CD4-positive, alpha-beta T cell treated with Interferon alpha-2 for 1 hour (primary cell): ENCODE measurements around the gene MKLN1.
"Not testable (repeated sequence)": the region's sequence is repeated elsewhere in the genome, so short reads cannot be mapped to it uniquely, and the experiment has no call there.

Experiments
- DNase-seq, 2 donors: peaks; one replicate each; pipeline ENCODE4 v3.0.0-alpha.2; 2020 to 2022

MKLN1 gene

DNA sequence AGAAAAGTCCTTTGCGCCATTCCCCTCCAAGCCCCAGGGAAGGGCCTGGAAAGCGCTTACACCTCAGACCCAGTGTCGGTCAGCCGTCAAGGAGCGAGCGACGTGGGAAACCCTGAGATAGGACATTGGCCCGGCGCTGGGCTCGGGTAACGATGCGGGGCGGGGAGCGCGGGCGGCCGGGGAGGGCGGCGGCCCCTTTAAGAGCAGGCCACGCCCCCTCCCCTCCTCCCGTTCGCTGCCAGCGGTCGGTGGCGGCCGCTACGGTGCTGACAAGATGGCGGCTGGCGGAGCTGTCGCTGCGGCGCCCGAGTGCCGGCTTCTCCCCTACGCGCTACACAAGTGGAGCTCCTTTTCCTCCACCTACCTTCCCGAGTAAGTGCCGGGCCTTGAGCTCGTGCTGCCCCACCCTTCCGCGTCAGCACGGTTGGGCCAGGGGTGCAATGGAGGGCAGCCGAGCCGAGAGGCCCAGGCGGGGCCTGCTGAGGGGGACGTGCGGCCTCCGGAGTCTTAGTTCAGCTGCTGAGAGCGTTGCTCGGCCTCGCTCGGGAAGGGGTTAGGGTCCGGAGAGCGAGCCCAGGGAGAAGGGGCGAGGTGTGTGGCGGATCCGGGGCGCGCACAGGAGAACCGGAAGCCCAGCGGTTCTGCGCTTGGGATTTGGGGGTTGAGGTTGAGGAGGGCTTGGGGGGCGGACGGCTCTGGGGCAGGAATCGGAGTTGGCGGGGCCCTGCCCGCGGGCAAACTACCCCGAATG lies at the start of gene MKLN1:
Gene MKLN1, plus strand, starts transcription at position 251 of the 751 bp plus-strand sequence. Its CDS starts 24 bp downstream, at position 275.
- DNase-seq: peak; percentile 85 to 89

GRCh38 chr7:131279044-131279443 lies 48.6 kb upstream of the MKLN1 start:
- no peak for DNase-seq

DNA sequence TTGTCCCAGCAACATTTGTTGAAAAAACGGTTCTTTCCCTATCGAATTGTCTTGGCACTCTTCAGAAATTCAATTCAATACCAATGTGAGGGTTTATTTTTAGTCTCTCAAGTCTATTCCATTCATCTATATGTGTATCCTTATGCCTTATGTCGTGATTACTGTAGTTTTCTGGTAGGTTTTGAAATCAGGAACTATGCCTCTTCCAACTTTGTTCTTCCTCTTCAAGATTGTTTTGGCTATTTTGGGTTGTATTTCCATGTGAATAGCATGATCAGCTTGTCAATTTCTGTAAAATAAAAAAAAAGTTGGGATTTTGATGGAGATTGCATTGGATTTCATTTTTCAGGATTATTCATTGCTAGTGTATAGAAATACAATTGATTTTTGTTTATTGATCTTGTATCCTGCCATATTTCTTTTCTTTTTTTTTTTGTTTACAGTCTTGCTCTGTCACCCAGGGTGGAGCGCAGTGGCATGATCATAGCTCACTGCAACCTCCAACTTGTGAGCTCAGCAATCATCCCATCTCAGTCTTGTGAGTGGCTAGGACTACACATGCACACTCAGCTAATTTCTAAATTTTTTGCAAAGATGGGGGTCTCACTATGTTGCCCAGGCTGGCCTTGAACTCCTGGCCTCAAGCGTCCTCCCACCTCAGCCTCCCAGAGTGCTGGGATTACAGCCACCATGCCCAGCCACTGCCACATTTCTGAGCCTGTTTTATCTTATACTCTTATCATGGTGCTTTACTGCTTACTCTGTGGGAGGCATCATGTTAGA lies 46.2 kb upstream of the MKLN1 start:
- no peak for DNase-seq

GRCh38 chr7:131284702-131285419 lies 42.8 kb upstream of the MKLN1 start:
- DNase-seq: no peak

DNA sequence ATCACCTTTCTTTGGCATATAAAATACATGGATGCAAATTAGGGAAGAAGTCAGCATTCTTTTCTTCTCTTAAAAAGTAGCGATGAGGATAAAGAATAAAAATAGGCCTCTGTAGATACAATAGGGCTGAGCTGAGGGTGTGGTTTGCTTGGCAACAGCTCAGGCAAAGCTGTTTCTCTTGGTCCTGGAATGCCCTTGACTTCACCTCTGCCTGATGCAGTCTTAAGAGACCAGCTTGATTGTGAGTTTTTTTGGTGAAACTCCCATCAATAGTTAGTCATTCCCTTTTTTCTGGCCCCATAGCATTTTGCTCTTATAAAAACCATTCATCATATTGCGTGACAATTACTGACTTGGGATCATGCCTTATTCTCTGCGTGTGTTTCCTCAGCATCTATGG lies 42.1 kb upstream of the MKLN1 start:
- DNase-seq: no peak

GRCh38 chr7:131288450-131288849 lies 39.2 kb upstream of the MKLN1 start:
- no peak for DNase-seq

DNA sequence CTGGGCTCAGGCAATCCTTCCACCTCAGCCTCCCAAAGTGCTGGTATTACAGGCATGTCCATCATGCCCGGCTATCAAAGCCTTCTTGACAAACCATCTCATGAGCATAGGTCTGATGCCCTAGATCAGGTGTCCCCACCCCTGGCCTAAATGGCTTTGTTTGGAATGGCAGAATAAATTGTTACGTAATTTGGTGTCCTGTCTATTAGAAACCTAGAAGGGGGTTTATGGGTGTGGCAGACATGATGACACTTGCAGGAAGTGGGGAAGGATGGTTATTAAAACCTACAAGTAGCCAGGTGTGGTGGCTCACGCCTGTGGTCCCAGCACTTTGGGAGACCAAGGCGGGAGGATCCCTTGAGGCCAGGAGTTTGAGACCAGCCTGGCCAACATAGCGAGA lies 38.6 kb upstream of the MKLN1 start:
- DNase-seq: no peak

GRCh38 chr7:131292141-131292905 lies 35.4 kb upstream of the MKLN1 start:
- DNase-seq: no peak

DNA sequence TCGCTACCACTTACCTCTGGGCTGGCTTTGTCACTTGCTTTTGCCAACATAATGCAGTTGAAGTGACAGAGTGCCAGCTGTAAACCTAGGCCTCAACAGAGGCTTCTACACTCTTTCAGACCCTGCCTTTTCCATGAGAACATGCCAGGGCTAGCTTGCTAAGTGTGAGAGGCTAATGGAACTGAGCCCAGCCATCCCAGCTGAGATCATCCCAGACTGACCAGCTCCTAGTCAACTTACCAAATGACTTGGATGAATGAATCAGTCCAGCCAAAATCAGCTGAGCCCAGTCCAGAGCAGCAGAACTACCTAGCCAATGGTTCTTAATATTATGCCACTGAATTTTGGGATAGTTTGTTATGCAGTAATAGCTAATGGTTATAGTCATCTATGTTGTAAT lies 34.7 kb upstream of the MKLN1 start:
- DNase-seq: no peak

- DNase-seq: no peak
These were observed 33.1 kb upstream of the MKLN1 start for GRCh38 chr7:131294553-131294952.

GRCh38 chr7:131298608-131298992 lies 29.1 kb upstream of the MKLN1 start:
- DNase-seq: no peak

DNA sequence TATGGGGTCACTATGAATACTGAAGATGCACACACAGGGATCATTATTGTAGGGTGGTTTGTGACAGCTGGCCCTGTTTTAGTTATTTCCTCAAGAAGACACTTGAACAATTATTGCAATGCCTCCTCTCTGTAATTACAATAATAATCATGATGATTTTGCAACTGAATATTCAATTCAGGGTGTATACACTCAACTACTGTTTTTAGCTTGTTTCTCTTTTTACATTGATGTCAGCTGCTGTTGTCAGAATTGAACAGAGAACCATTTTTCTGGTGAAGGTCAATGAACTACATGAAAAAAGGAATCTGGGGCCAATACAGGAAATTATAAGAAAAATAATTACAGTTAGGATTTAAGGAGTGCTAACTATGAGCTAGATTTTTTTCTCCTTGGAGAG lies 28.6 kb upstream of the MKLN1 start:
- no peak for DNase-seq

DNA sequence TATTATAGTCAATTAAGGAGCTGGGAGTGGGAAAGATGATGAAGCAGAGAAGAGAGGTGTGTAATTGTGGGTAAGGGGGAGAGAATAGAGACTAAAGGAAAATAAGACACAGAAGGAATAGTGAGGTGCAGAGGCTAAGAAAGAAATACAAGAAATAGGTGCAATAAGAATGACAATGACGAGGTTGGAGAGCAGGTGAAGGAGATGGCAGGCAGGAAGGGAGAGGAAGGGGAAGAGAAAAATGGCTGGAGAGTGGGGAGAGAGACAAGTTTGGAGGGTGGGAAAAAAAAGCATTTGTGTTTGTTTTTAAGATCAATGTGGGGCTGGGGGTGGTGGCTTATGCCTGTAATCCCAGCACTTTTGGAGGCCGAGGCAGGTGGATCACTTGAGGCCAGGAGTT lies 27.6 kb upstream of the MKLN1 start:
- no peak for DNase-seq

- DNase-seq: no peak
These were observed 26.9 kb upstream of the MKLN1 start for GRCh38 chr7:131300572-131301466.

DNA sequence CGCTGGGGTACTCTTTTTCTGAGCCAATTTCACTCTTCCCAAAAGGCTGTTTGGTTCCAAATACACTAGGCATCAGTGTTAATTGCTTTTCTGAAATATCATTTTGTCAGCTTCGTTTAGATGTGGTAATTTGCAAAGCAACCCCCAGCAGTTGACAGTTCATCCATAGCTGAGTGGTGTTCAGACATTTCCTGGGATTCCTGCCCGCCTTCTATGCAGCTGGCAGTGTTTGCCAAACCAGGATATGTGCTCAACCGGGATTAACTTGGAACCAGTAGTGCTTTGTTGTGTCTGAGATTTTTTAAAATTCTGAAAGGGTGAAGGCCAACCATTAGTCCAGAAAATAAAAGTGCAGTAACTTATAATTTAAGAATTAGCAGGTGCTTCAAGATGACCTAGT lies 25.2 kb upstream of the MKLN1 start:
- no peak for DNase-seq

DNA sequence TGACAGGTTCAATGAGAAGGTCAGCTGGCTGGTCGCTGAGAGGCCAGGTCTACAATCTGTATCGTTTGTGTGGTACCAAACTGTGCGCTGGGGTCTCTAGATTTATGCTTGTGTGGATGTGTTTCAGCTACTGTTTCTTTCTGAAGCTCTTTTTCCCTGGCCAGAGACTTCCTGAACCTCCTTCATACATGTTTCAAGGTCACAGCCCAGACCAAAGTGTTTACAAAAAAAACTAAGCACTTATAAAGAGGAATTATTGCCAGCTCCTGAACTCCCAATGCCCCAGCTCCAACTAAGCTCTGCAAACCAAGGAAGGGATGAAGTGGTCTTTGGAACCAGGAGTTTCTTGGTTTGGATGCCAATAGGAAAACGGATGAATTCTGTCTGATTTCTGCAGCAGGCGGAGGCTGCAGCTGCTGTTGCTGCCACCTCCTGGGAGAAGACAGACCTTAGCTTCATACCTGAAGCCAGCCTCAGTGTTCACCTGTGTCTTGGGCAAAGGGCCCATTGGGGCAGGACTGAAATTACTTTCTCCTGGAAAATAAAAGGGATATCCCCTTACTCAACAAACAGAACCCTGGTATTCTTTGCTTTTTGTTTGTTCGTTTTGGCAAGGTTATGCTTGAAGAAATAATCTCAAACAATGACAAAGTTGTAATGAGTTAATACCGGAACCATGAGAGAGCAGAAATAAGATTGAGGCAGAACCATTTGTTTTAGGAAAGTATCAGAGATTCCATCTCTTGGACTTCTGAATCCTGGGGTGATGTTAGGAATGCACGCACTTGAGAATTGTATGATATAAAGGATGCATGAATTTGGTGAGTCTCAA lies 24.6 kb upstream of the MKLN1 start:
- peak; percentile 9 to 46 for DNase-seq

- no peak for DNase-seq
These were observed 22.5 kb upstream of the MKLN1 start for GRCh38 chr7:131305152-131305551.

GRCh38 chr7:131306041-131306440 lies 21.6 kb upstream of the MKLN1 start:
- not testable (repeated sequence) for DNase-seq

- DNase-seq: no peak
These were observed 20.9 kb upstream of the MKLN1 start for GRCh38 chr7:131306777-131307176.

- no peak for DNase-seq
These were observed 20.0 kb upstream of the MKLN1 start for GRCh38 chr7:131307627-131308026.

GRCh38 chr7:131312838-131313237 lies 14.8 kb upstream of the MKLN1 start:
- DNase-seq: no peak
